ENCODE results near the gene KBTBD12.

- no peak for TF ChIP-seq CTCF (IDR thresholded peaks at IDR 0.05)
- no peak for TF ChIP-seq POLR2A (IDR thresholded peaks at IDR 0.05)
These were observed 26.4 kb upstream of the KBTBD12 start for GRCh38 chr3:127888564-127889107.

All from tibial nerve (tissue), 3 donors.